Liver (tissue), 3 donors: ENCODE data around the gene FMOD.
"Not testable (repeated sequence)": the region's sequence is repeated elsewhere in the genome, so short reads cannot be mapped to it uniquely, and the experiment has no call there.

Experiments
- GABPA ChIP-seq, 2 donors: IDR thresholded peaks in 1 of 2; conservative IDR thresholded peaks in 1 of 2; 2 replicates each; pipeline ENCODE4 v1.6.1; 2016; ENCODE audit warnings: antibody characterized with exemption in 2 of 2, mild to moderate bottlenecking in 1 of 2, moderate library complexity in 1 of 2
- YY1 ChIP-seq: IDR thresholded peaks from 2 replicates; pipeline ENCODE4 v1.6.1; 2016; ENCODE audit warnings: antibody characterized with exemption, mild to moderate bottlenecking
- TF ChIP-seq, protein P1 (sequence below): fragments of 150-350 bp; IDR thresholded peaks from 2 replicates; pipeline ENCODE4 v1.5.1; 2017; ENCODE audit warnings: improper control_type of control experiment, low read depth, low read length; ENCODE audit not compliant: missing input control
- TF ChIP-seq, protein P2 (sequence below): IDR thresholded peaks from 2 replicates; pipeline ENCODE4 v1.6.1; 2016; ENCODE audit warnings: antibody characterized with exemption, mild to moderate bottlenecking
- TF ChIP-seq, protein P3 (sequence below): IDR thresholded peaks from 2 replicates; pipeline ENCODE4 v1.6.1; 2016; ENCODE audit warnings: antibody characterized with exemption
- donor health status: healthy.
- donor health status: healthy.

DNA sequence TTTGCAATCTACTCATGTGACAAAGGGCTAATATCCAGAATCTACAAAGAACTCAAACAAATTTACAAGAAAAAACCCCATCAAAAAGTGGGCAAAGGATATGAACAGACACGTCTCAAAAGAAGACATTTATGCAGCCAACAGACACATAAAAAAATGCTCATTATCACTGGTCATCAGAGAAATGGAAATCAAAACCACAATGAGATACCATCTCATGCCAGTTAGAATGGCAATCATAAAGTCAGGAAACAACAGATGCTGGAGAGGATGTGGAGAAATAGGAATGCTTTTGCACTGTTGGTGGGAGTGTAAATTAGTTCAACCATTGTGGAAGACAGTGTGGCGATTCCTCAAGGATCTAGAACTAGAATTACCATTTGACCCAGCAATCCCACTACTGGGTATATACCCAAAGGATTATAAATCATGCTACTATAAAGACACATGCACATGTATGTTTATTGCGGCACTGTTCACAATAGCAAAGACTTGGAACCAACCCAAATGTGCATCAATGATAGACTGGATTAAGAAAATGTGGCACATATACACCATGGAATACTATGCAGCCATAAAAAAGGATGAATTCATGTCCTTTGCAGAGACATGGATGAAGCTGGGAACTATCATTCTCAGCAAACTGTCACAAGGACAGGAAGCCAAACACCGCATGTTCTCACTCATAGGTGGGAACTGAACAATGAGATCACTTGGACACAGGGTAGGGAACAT, 36.7 kb downstream of the FMOD start:
- TF ChIP-seq, protein P1, sequence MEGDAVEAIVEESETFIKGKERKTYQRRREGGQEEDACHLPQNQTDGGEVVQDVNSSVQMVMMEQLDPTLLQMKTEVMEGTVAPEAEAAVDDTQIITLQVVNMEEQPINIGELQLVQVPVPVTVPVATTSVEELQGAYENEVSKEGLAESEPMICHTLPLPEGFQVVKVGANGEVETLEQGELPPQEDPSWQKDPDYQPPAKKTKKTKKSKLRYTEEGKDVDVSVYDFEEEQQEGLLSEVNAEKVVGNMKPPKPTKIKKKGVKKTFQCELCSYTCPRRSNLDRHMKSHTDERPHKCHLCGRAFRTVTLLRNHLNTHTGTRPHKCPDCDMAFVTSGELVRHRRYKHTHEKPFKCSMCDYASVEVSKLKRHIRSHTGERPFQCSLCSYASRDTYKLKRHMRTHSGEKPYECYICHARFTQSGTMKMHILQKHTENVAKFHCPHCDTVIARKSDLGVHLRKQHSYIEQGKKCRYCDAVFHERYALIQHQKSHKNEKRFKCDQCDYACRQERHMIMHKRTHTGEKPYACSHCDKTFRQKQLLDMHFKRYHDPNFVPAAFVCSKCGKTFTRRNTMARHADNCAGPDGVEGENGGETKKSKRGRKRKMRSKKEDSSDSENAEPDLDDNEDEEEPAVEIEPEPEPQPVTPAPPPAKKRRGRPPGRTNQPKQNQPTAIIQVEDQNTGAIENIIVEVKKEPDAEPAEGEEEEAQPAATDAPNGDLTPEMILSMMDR = not testable (repeated sequence)
- not testable (repeated sequence) for TF ChIP-seq YY1; GABPA (IDR thresholded peaks at IDR 0.05 in 1 of 2, conservative IDR thresholded peaks at IDR 0.05 in 1 of 2)
- TF ChIP-seq, protein P2, sequence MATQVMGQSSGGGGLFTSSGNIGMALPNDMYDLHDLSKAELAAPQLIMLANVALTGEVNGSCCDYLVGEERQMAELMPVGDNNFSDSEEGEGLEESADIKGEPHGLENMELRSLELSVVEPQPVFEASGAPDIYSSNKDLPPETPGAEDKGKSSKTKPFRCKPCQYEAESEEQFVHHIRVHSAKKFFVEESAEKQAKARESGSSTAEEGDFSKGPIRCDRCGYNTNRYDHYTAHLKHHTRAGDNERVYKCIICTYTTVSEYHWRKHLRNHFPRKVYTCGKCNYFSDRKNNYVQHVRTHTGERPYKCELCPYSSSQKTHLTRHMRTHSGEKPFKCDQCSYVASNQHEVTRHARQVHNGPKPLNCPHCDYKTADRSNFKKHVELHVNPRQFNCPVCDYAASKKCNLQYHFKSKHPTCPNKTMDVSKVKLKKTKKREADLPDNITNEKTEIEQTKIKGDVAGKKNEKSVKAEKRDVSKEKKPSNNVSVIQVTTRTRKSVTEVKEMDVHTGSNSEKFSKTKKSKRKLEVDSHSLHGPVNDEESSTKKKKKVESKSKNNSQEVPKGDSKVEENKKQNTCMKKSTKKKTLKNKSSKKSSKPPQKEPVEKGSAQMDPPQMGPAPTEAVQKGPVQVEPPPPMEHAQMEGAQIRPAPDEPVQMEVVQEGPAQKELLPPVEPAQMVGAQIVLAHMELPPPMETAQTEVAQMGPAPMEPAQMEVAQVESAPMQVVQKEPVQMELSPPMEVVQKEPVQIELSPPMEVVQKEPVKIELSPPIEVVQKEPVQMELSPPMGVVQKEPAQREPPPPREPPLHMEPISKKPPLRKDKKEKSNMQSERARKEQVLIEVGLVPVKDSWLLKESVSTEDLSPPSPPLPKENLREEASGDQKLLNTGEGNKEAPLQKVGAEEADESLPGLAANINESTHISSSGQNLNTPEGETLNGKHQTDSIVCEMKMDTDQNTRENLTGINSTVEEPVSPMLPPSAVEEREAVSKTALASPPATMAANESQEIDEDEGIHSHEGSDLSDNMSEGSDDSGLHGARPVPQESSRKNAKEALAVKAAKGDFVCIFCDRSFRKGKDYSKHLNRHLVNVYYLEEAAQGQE = not testable (repeated sequence)
- TF ChIP-seq, protein P3, sequence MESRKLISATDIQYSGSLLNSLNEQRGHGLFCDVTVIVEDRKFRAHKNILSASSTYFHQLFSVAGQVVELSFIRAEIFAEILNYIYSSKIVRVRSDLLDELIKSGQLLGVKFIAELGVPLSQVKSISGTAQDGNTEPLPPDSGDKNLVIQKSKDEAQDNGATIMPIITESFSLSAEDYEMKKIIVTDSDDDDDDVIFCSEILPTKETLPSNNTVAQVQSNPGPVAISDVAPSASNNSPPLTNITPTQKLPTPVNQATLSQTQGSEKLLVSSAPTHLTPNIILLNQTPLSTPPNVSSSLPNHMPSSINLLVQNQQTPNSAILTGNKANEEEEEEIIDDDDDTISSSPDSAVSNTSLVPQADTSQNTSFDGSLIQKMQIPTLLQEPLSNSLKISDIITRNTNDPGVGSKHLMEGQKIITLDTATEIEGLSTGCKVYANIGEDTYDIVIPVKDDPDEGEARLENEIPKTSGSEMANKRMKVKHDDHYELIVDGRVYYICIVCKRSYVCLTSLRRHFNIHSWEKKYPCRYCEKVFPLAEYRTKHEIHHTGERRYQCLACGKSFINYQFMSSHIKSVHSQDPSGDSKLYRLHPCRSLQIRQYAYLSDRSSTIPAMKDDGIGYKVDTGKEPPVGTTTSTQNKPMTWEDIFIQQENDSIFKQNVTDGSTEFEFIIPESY = not testable (repeated sequence)
